GM23338 (cell line): ENCODE results near the gene IDH1. TPM values are rescaled to one million over a fixed set of nuclear protein-coding genes. Genes with fewer than 3 reads are reported as not detected.

Experiments used
- ATAC-seq: fragments of 200-7000 bp; cut with Tn5 transposase; 3 replicates; pipeline ENCODE4 v1.9.1; 2020
- DNase-seq: peaks from one replicate; pipeline ENCODE4 v3.0.0-alpha.2; 2015; ENCODE audit warnings: low spot score
- H2AFZ ChIP-seq: fragments of 200-600 bp; sonication (generic); 2 replicates; pipeline ENCODE4 v1.8.0; 2016; ENCODE audit warnings: antibody characterized with exemption, mild to moderate bottlenecking, moderate library complexity
- H3F3A ChIP-seq: fragments of 200-600 bp; sonication (generic); replicated peaks from 2 replicates; pipeline ENCODE4 v1.8.0; 2017; ENCODE audit warnings: antibody characterized with exemption, mixed run types, low read depth
- H3K27ac ChIP-seq: fragments of 200-600 bp; sonication (generic); 2 replicates; pipeline ENCODE4 v1.6.1; 2016; ENCODE audit warnings: low read depth
- H3K27me3 ChIP-seq: fragments of 200-600 bp; sonication (generic); 2 replicates; pipeline ENCODE4 v1.8.0; 2016; ENCODE audit warnings: mild to moderate bottlenecking, mixed run types, moderate library complexity; ENCODE audit not compliant: insufficient read depth
- H3K36me3 ChIP-seq: fragments of 200-600 bp; sonication (generic); 2 replicates; pipeline ENCODE4 v1.8.0; 2016; ENCODE audit warnings: mild to moderate bottlenecking; ENCODE audit not compliant: insufficient read depth
- H3K4me1 ChIP-seq: fragments of 200-600 bp; sonication (generic); 2 replicates; pipeline ENCODE4 v1.8.0; 2016; ENCODE audit warnings: mild to moderate bottlenecking, moderate library complexity; ENCODE audit not compliant: insufficient read depth
- H3K4me2 ChIP-seq: fragments of 200-600 bp; sonication (generic); 2 replicates; pipeline ENCODE4 v1.7.1; 2017; ENCODE audit warnings: mixed run types
- H3K4me3 ChIP-seq: fragments of 200-600 bp; sonication (generic); 2 replicates; pipeline ENCODE4 v1.6.1; 2016; ENCODE audit warnings: mixed run types
- H3K79me2 ChIP-seq: fragments of 200-600 bp; sonication (generic); replicated peaks from 2 replicates; pipeline ENCODE4 v1.8.0; 2017; ENCODE audit warnings: mild to moderate bottlenecking; ENCODE audit not compliant: insufficient read depth
- H3K9me2 ChIP-seq: fragments of 200-600 bp; sonication (generic); 2 replicates; pipeline ENCODE4 v1.8.0; 2017; ENCODE audit not compliant: insufficient read depth
- H4K20me1 ChIP-seq: fragments of 200-600 bp; sonication (generic); replicated peaks from 2 replicates; pipeline ENCODE4 v1.8.0; 2017; ENCODE audit warnings: mild to moderate bottlenecking; ENCODE audit not compliant: insufficient read depth
- H3K27ac Mint-ChIP-seq: 2 replicates; pipeline ENCODE4 v1.8.0; 2020; ENCODE audit warnings: inconsistent platforms, mild to moderate bottlenecking, moderate library complexity, mixed read lengths
- H3K27me3 Mint-ChIP-seq: 3 replicates; pipeline ENCODE4 v1.8.0; 2022; ENCODE audit warnings: low read depth, mild to moderate bottlenecking, moderate library complexity, mixed read lengths, inconsistent platforms; ENCODE audit not compliant: insufficient read depth, poor library complexity
- H3K36me3 Mint-ChIP-seq: 3 replicates; pipeline ENCODE4 v1.8.0; 2021; ENCODE audit warnings: low read depth, mild to moderate bottlenecking, inconsistent platforms, moderate library complexity, mixed read lengths
- H3K4me1 Mint-ChIP-seq: 3 replicates; pipeline ENCODE4 v1.8.0; 2020; ENCODE audit warnings: mild to moderate bottlenecking, inconsistent platforms, mixed read lengths
- H3K4me3 Mint-ChIP-seq: 3 replicates; pipeline ENCODE4 v1.8.0; 2021; ENCODE audit warnings: moderate library complexity, mild to moderate bottlenecking, inconsistent platforms, mixed read lengths
- H3K9me3 Mint-ChIP-seq: 3 replicates; pipeline ENCODE4 v1.8.0; 2020; ENCODE audit warnings: moderate library complexity, mild to moderate bottlenecking, inconsistent platforms, mixed read lengths
- CREB1 ChIP-seq: fragments of 250-450 bp; sonication (Bioruptor Pico); IDR thresholded peaks from 2 replicates; pipeline ENCODE4 v1.5.0; 2020; ENCODE audit warnings: low read depth, mild to moderate bottlenecking, moderate library complexity
- EZH2 ChIP-seq: fragments of 200-600 bp; sonication (generic); IDR thresholded peaks from one replicate; pipeline ENCODE4 v1.8.0; 2017; ENCODE audit warnings: antibody characterized with exemption, mild to moderate bottlenecking, low read depth; ENCODE audit not compliant: unreplicated experiment
- EZH2phosphoT487 ChIP-seq: fragments of 200-600 bp; sonication (generic); IDR thresholded peaks from one replicate; pipeline ENCODE4 v1.8.1; 2018; ENCODE audit warnings: antibody characterized with exemption; ENCODE audit not compliant: unreplicated experiment
- JUNB ChIP-seq: IDR thresholded peaks from one replicate; pipeline ENCODE4 v1.6.1; 2016; ENCODE audit warnings: antibody characterized with exemption; ENCODE audit not compliant: unreplicated experiment
- NANOG ChIP-seq: IDR thresholded peaks from 2 replicates; pipeline ENCODE4 v1.6.1; 2016; ENCODE audit warnings: antibody characterized with exemption, borderline replicate concordance
- POLR2AphosphoS5 ChIP-seq: IDR thresholded peaks from 2 replicates; pipeline ENCODE4 v1.6.1; 2016; ENCODE audit warnings: antibody characterized with exemption, low read depth
- STAT1 ChIP-seq: IDR thresholded peaks from one replicate; pipeline ENCODE4 v1.6.1; 2016; ENCODE audit warnings: antibody characterized with exemption; ENCODE audit not compliant: unreplicated experiment
- ZNF114 ChIP-seq: fragments of 250-450 bp; sonication (Bioruptor Pico); IDR thresholded peaks from 2 replicates; pipeline ENCODE4 v1.5.0; 2020; ENCODE audit warnings: mild to moderate bottlenecking, moderate library complexity
- ZNF331 ChIP-seq: fragments of 250-450 bp; sonication (Bioruptor Pico); IDR thresholded peaks from 2 replicates; pipeline ENCODE4 v1.5.0; 2020; ENCODE audit warnings: low read depth, mild to moderate bottlenecking, moderate library complexity
- polyA plus RNA-seq: library from polyadenylated mRNA; unstranded; fragments of >200 nt; fragmentation: Nextera tagmentation; extraction: Ambion mirVana; gene quantifications from 2 replicates; pipeline ENCODE4 v1.2.1, GENCODE V29; 2016
- total RNA-seq: library from RNA; depleted of rRNA; stranded (reverse); fragments of >200 nt; shearing (Covaris generic); gene quantifications from 2 replicates; pipeline ENCODE4 v1.2.3, GENCODE V29; 2014
- TF ChIP-seq, protein P1 (sequence below), 2 experiments: fragments of 200-600 bp in 1 of 2; sonication (generic) in 1 of 2; conservative IDR thresholded peaks; 2 replicates each; pipeline versions ENCODE4 v1.5.1 to v1.6.1; 2016 to 2017; ENCODE audit warnings: antibody characterized with exemption in 2 of 2, low read depth in 2 of 2, mild to moderate bottlenecking in 2 of 2, moderate library complexity in 1 of 2
- TF ChIP-seq, protein P2 (sequence below): IDR thresholded peaks from 2 replicates; pipeline ENCODE4 v1.6.1; 2016; ENCODE audit warnings: antibody characterized with exemption
- TF ChIP-seq, protein P3 (sequence below): fragments of 250-450 bp; sonication (Bioruptor Pico); IDR thresholded peaks from 2 replicates; pipeline ENCODE4 v1.5.0; 2020; ENCODE audit warnings: mild to moderate bottlenecking, moderate library complexity
- TF ChIP-seq, protein P4 (sequence below): IDR thresholded peaks from one replicate; pipeline ENCODE4 v1.6.1; 2018; ENCODE audit warnings: antibody characterized with exemption; ENCODE audit not compliant: unreplicated experiment

The IDH1 gene
- total and polyA plus RNA-seq, 2 experiments from 2014 or later: 315 to 536 TPM

DNA sequence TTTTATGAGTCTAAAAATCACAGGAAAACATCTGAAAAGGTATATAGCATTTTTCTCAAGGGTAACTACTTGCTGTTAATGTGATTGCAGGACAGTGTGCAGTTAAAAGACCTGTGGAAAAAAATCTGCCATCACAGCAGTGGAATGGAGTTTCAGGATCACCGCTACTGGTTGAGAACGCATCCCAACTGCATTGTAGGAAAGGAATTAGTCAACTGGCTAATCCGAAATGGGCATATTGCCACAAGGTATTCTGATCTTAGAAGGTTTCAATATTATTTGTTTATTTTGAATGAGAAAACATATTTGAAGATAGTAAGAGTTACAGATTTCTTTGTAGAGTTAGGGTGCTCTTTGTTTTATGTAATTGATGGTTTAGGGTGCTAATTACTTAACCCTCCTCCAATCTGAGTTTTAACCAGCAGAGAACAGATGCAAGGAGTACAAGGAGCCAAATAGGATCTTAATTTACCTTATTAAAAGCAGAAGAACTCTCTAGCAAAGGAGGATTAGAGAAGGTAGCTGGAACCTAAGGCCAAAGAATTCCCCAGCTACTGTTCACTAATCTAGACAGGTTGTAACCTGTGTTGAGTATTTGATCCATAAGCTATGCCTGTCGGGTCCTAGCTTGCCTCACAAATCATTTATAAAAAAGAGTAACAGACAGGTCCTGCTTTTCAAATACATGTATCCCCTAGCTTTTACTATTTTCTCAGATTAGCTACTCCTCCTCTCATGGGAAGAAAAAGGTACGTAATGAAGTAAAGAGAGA is 46.2 kb upstream of the IDH1 start:
- H3K4me1 Mint-ChIP-seq: no peaks in the 10 kb centered on the region
- Histone ChIP-seq H3K4me2 (no peak overlapping the region), H3K36me3 (peaks cover 67% of the 10 kb centered on the region), H3K27ac (no peak overlapping the region), H3K27me3 (no peaks in the 10 kb centered on the region), H2AFZ (no peak overlapping the region), H3K79me2 (no peaks in the 10 kb centered on the region), H3F3A (no peaks in the 10 kb centered on the region), H3K9me2 (no peaks in the 10 kb centered on the region), H3K4me3 (no peak overlapping the region), H3K4me1 (no peaks in the 10 kb centered on the region), H4K20me1 (peaks cover 3% of the 10 kb centered on the region; the same call in 1 of the 2 replicates)
- H3K27ac Mint-ChIP-seq: no peak overlapping the region
- peaks cover 49% of the 10 kb centered on the region for H3K36me3 Mint-ChIP-seq
- H3K9me3 Mint-ChIP-seq: no peaks in the 10 kb centered on the region
- ATAC-seq (no peak), DNase-seq (no peak)
- TF ChIP-seq NANOG: no peak
- TF ChIP-seq, protein P1, sequence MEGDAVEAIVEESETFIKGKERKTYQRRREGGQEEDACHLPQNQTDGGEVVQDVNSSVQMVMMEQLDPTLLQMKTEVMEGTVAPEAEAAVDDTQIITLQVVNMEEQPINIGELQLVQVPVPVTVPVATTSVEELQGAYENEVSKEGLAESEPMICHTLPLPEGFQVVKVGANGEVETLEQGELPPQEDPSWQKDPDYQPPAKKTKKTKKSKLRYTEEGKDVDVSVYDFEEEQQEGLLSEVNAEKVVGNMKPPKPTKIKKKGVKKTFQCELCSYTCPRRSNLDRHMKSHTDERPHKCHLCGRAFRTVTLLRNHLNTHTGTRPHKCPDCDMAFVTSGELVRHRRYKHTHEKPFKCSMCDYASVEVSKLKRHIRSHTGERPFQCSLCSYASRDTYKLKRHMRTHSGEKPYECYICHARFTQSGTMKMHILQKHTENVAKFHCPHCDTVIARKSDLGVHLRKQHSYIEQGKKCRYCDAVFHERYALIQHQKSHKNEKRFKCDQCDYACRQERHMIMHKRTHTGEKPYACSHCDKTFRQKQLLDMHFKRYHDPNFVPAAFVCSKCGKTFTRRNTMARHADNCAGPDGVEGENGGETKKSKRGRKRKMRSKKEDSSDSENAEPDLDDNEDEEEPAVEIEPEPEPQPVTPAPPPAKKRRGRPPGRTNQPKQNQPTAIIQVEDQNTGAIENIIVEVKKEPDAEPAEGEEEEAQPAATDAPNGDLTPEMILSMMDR (conservative IDR thresholded peaks at IDR 0.05; ENCODE audit: low read depth in 2 of 2): no peak
- TF ChIP-seq JUNB: no peak
- TF ChIP-seq POLR2AphosphoS5: no peak
- TF ChIP-seq ZNF331 (CRISPR knock-in tag): no peak
- TF ChIP-seq EZH2: no peak
- no peak for TF ChIP-seq ZNF114 (CRISPR knock-in tag)
- TF ChIP-seq, protein P2, sequence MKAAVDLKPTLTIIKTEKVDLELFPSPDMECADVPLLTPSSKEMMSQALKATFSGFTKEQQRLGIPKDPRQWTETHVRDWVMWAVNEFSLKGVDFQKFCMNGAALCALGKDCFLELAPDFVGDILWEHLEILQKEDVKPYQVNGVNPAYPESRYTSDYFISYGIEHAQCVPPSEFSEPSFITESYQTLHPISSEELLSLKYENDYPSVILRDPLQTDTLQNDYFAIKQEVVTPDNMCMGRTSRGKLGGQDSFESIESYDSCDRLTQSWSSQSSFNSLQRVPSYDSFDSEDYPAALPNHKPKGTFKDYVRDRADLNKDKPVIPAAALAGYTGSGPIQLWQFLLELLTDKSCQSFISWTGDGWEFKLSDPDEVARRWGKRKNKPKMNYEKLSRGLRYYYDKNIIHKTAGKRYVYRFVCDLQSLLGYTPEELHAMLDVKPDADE: no peak
- TF ChIP-seq, protein P3, sequence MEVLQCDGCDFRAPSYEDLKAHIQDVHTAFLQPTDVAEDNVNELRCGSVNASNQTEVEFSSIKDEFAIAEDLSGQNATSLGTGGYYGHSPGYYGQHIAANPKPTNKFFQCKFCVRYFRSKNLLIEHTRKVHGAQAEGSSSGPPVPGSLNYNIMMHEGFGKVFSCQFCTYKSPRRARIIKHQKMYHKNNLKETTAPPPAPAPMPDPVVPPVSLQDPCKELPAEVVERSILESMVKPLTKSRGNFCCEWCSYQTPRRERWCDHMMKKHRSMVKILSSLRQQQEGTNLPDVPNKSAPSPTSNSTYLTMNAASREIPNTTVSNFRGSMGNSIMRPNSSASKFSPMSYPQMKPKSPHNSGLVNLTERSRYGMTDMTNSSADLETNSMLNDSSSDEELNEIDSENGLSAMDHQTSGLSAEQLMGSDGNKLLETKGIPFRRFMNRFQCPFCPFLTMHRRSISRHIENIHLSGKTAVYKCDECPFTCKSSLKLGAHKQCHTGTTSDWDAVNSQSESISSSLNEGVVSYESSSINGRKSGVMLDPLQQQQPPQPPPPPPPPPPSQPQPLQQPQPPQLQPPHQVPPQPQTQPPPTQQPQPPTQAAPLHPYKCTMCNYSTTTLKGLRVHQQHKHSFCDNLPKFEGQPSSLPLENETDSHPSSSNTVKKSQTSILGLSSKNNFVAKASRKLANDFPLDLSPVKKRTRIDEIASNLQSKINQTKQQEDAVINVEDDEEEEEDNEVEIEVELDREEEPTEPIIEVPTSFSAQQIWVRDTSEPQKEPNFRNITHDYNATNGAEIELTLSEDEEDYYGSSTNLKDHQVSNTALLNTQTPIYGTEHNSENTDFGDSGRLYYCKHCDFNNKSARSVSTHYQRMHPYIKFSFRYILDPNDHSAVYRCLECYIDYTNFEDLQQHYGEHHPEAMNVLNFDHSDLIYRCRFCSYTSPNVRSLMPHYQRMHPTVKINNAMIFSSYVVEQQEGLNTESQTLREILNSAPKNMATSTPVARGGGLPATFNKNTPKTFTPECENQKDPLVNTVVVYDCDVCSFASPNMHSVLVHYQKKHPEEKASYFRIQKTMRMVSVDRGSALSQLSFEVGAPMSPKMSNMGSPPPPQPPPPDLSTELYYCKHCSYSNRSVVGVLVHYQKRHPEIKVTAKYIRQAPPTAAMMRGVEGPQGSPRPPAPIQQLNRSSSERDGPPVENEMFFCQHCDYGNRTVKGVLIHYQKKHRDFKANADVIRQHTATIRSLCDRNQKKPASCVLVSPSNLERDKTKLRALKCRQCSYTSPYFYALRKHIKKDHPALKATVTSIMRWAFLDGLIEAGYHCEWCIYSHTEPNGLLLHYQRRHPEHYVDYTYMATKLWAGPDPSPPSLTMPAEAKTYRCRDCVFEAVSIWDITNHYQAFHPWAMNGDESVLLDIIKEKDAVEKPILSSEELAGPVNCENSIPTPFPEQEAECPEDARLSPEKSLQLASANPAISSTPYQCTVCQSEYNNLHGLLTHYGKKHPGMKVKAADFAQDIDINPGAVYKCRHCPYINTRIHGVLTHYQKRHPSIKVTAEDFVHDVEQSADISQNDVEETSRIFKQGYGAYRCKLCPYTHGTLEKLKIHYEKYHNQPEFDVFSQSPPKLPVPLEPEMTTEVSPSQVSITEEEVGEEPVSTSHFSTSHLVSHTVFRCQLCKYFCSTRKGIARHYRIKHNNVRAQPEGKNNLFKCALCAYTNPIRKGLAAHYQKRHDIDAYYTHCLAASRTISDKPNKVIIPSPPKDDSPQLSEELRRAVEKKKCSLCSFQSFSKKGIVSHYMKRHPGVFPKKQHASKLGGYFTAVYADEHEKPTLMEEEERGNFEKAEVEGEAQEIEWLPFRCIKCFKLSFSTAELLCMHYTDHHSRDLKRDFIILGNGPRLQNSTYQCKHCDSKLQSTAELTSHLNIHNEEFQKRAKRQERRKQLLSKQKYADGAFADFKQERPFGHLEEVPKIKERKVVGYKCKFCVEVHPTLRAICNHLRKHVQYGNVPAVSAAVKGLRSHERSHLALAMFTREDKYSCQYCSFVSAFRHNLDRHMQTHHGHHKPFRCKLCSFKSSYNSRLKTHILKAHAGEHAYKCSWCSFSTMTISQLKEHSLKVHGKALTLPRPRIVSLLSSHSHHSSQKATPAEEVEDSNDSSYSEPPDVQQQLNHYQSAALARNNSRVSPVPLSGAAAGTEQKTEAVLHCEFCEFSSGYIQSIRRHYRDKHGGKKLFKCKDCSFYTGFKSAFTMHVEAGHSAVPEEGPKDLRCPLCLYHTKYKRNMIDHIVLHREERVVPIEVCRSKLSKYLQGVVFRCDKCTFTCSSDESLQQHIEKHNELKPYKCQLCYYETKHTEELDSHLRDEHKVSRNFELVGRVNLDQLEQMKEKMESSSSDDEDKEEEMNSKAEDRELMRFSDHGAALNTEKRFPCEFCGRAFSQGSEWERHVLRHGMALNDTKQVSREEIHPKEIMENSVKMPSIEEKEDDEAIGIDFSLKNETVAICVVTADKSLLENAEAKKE (CRISPR knock-in tag): no peak
- TF ChIP-seq, protein P4, sequence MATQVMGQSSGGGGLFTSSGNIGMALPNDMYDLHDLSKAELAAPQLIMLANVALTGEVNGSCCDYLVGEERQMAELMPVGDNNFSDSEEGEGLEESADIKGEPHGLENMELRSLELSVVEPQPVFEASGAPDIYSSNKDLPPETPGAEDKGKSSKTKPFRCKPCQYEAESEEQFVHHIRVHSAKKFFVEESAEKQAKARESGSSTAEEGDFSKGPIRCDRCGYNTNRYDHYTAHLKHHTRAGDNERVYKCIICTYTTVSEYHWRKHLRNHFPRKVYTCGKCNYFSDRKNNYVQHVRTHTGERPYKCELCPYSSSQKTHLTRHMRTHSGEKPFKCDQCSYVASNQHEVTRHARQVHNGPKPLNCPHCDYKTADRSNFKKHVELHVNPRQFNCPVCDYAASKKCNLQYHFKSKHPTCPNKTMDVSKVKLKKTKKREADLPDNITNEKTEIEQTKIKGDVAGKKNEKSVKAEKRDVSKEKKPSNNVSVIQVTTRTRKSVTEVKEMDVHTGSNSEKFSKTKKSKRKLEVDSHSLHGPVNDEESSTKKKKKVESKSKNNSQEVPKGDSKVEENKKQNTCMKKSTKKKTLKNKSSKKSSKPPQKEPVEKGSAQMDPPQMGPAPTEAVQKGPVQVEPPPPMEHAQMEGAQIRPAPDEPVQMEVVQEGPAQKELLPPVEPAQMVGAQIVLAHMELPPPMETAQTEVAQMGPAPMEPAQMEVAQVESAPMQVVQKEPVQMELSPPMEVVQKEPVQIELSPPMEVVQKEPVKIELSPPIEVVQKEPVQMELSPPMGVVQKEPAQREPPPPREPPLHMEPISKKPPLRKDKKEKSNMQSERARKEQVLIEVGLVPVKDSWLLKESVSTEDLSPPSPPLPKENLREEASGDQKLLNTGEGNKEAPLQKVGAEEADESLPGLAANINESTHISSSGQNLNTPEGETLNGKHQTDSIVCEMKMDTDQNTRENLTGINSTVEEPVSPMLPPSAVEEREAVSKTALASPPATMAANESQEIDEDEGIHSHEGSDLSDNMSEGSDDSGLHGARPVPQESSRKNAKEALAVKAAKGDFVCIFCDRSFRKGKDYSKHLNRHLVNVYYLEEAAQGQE: no peak
- no peak for TF ChIP-seq CREB1 (CRISPR knock-in tag)
- TF ChIP-seq STAT1: no peak
- TF ChIP-seq EZH2phosphoT487: no peak
- H3K4me3 Mint-ChIP-seq: no peak overlapping the region
- no peaks in the 10 kb centered on the region for H3K27me3 Mint-ChIP-seq
